ENCODE results near the gene PITRM1. TPM values are rescaled to one million over a fixed set of nuclear protein-coding genes. Genes with fewer than 3 reads are reported as not detected.

PITRM1 gene
- total RNA-seq, 2 donors from 2014 or later: 43.7 to 52.3 TPM

DNA sequence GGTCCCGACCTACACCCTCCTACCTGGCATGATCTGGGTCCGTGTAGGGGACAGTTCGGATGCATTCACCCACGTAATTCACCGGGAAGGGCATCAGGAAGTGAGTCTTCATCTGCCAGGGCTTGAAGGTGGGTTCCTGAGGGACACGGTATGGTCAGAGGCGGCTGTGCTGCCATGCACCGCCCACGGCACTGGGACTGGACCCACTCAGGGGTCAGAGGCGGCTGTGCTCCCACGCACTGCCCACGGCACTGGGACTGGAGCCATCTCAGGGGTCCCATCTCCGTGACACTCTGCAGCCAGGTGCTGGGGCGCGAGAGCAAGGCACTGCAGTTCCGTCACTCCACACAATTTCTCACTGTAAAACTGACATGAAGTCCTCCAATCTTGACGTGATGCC is 29.2 kb downstream of the PITRM1 start:
- no peaks in the 10 kb centered on the region for H3K4me1 ChIP-seq
- H3K9ac ChIP-seq (ENCODE audit: low read depth in 2 of 2, low read length in 2 of 2): no peak overlapping the region
- peaks cover 5% of the 10 kb centered on the region for H3K36me3 ChIP-seq
- TF ChIP-seq, protein P1, sequence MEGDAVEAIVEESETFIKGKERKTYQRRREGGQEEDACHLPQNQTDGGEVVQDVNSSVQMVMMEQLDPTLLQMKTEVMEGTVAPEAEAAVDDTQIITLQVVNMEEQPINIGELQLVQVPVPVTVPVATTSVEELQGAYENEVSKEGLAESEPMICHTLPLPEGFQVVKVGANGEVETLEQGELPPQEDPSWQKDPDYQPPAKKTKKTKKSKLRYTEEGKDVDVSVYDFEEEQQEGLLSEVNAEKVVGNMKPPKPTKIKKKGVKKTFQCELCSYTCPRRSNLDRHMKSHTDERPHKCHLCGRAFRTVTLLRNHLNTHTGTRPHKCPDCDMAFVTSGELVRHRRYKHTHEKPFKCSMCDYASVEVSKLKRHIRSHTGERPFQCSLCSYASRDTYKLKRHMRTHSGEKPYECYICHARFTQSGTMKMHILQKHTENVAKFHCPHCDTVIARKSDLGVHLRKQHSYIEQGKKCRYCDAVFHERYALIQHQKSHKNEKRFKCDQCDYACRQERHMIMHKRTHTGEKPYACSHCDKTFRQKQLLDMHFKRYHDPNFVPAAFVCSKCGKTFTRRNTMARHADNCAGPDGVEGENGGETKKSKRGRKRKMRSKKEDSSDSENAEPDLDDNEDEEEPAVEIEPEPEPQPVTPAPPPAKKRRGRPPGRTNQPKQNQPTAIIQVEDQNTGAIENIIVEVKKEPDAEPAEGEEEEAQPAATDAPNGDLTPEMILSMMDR (IDR thresholded peaks at IDR 0.05): no peak
- H3K27ac ChIP-seq: no peak overlapping the region
- no peak for DNase-seq
- no peaks in the 10 kb centered on the region for H3K27me3 ChIP-seq
- no peak overlapping the region for H3K4me3 ChIP-seq
- no peaks in the 10 kb centered on the region for H3K9me3 ChIP-seq
- intact Hi-C loops (cut with DNase I): no loop called here

DNA sequence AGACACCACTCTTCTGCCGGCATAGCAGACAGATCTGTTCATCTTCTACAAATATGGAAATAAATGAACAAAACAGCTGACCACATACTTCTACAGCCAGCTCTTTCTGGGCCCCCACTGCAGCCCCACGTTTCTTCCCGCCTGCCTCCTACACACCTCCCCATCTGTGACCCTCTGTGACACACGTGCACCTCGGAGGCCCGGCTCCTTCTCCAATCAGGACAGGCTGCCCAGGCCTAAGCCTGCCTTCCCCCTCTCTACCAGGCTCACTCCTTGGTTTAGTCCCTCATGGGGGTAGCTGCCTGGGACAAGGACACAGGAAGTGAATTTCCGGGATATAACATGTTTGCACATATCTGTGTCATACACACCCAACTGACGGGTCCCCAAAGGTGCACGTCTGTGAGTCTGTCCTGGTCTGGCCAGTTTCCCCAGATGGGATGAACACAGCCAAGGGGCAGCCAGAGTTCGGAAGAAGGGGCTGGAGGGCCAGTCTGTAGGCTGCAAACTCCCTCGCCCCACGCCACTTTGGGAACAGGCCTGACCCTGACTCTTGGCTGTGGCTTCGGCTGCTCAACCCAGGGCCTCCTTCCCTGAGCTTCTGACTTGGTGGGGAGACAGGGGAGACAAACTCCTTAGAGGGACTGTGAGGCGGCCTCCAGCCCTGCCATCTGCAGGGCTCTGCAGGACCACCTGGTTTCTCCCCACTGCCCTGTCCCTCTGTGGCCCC is 30.3 kb downstream of the PITRM1 start:
- H3K9me3 ChIP-seq: no peaks in the 10 kb centered on the region
- peaks cover 9% of the 10 kb centered on the region for H3K36me3 ChIP-seq
- intact Hi-C loops (cut with DNase I): no loop called here
- H3K4me1 ChIP-seq: no peaks in the 10 kb centered on the region
- no peak overlapping the region for H3K4me3 ChIP-seq
- H3K27ac ChIP-seq: no peak overlapping the region
- no peaks in the 10 kb centered on the region for H3K27me3 ChIP-seq
- DNase-seq: no peak
- TF ChIP-seq, protein P1 (IDR thresholded peaks at IDR 0.05): no peak
- H3K9ac ChIP-seq (ENCODE audit: low read depth in 2 of 2, low read length in 2 of 2): no peak overlapping the region

DNA sequence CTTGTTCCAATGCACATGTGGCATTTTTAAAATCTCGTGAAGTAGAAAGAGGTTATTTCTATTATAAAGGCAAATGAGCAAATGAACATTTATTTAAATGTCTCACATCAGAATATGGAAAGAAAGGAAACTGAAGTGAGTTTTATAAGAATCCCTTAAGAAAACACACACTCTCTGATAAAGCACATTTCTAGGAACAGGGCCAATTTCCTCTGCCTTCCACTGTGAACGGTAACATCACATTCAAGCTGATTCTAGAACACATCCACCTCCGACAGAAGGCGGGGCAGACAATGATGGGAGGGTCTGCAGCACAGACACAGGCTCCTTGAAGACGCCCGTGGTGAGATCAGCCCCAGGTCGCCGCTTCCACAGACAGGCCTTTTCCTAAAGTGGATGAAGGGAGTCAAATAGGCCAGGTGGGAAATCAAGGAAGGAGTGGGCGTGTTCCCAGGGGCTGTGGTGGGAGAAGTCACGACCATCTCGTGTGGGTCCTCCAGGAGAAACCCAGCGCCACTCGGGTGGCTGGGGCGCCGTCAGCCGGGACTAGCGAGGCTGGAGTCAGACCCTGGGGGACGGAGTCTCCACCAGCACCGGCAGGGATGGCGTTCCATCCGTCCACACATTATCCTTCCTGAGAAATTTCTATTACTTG is 31.1 kb downstream of the PITRM1 start:
- Histone ChIP-seq H3K4me3 (no peak overlapping the region), H3K4me1 (no peaks in the 10 kb centered on the region), H3K36me3 (peaks cover 9% of the 10 kb centered on the region), H3K27ac (no peak overlapping the region), H3K27me3 (no peaks in the 10 kb centered on the region), H3K9ac (ENCODE audit: low read depth in 2 of 2, low read length in 2 of 2) (no peak overlapping the region), H3K9me3 (no peaks in the 10 kb centered on the region)
- intact Hi-C loops (cut with DNase I): no loop called here
- TF ChIP-seq, protein P1 (IDR thresholded peaks at IDR 0.05): no peak
- no peak for DNase-seq

DNA sequence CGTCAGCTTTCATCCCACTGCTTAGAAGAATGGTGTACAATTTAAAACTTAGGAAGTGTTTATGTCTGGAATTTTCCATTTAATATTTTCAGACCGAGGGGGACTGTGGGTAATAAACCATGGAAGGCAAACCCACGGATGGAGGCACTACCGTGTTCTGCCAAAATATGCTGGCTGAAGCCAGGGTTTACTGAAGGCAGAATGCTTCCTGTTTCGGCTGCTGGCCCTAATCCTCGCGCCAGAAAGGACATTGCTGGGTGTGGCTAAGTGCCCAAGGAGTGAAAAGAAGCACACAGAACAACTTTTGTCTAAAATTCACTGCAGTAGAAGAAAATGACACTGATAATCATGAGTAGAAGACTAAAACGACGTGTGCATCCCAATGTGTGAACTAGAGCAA is 32.3 kb downstream of the PITRM1 start:
- no peak overlapping the region for H3K27ac ChIP-seq
- intact Hi-C loops (cut with DNase I): no loop called here
- H3K9me3 ChIP-seq: no peaks in the 10 kb centered on the region
- DNase-seq: no peak
- H3K4me1 ChIP-seq: no peaks in the 10 kb centered on the region
- peaks cover 9% of the 10 kb centered on the region for H3K36me3 ChIP-seq
- no peak overlapping the region for H3K9ac ChIP-seq (ENCODE audit: low read depth in 2 of 2, low read length in 2 of 2)
- no peak overlapping the region for H3K4me3 ChIP-seq
- TF ChIP-seq, protein P1 (IDR thresholded peaks at IDR 0.05): no peak
- H3K27me3 ChIP-seq: no peaks in the 10 kb centered on the region

DNA sequence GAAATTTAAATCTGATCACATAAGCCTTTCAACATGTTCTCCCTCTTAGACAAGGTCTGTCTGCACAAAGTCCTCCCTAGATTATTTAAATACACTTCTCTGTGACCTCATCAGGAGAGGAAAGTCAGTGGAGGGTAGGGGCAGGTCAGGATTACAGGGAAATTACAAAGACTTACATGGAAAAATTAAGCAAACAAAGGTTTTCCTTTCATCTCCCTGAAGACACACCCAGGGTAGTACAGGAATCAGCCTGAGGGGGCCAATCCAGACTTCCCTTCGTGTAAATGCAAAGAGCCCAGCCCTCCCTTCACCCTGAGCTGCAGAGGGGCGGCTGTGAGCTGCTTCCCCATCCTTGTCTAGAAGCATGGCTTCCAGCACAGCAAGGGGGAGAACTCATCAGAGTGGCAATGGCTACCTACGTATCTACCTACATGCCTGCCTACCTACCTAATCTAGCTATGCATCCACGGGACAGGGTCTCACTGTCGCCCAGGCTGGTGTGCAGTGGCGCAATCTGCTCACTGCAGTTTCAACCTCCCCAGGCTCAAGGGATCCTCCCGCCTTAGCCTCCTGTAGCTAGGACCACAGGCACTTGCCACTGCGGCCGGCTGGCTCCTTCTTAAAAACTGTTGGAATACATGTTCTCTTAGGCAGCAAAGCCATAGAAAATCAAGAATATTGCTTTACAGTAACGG is 33.2 kb downstream of the PITRM1 start:
- Histone ChIP-seq H3K36me3 (peaks cover 9% of the 10 kb centered on the region), H3K4me1 (no peaks in the 10 kb centered on the region), H3K9ac (ENCODE audit: low read depth in 2 of 2, low read length in 2 of 2) (no peak overlapping the region), H3K4me3 (no peak overlapping the region), H3K27me3 (no peaks in the 10 kb centered on the region), H3K27ac (no peak overlapping the region), H3K9me3 (no peaks in the 10 kb centered on the region)
- intact Hi-C loops (cut with DNase I): no loop called here
- DNase-seq: no peak
- TF ChIP-seq, protein P1 (IDR thresholded peaks at IDR 0.05): no peak
